ENCODE data around the gene THRB.

THRB gene

GRCh38 chr3:24487325-24488262 lies 7.1 kb downstream of the THRB start:
- DNase-seq (ENCODE audit: low read depth), result no peak

GRCh38 chr3:24485511-24485910 lies 9.1 kb downstream of the THRB start:
- DNase-seq (ENCODE audit: low read depth), result no peak

- DNase-seq (ENCODE audit: low read depth), result no peak
Observed at GRCh38 chr3:24483873-24484272, 10.8 kb downstream of the THRB start.

- no peak for DNase-seq (ENCODE audit: low read depth)
Observed at GRCh38 chr3:24482096-24482705, 12.4 kb downstream of the THRB start.

- DNase-seq (ENCODE audit: low read depth), result no peak
Observed at GRCh38 chr3:24481193-24481592, 13.5 kb downstream of the THRB start.

- no peak for DNase-seq (ENCODE audit: low read depth)
Observed at GRCh38 chr3:24480497-24480896, 14.2 kb downstream of the THRB start.

- DNase-seq (ENCODE audit: low read depth), result no peak
Observed at GRCh38 chr3:24479816-24480215, 14.8 kb downstream of the THRB start.

- DNase-seq (ENCODE audit: low read depth), result no peak
Observed at GRCh38 chr3:24476871-24477656, 17.6 kb downstream of the THRB start.

- no peak for DNase-seq (ENCODE audit: low read depth)
Observed at GRCh38 chr3:24475925-24476324, 18.7 kb downstream of the THRB start.

GRCh38 chr3:24474862-24475261 lies 19.8 kb downstream of the THRB start:
- DNase-seq (ENCODE audit: low read depth), result no peak

- DNase-seq (ENCODE audit: low read depth), result no peak
Observed at GRCh38 chr3:24472358-24472757, 22.3 kb downstream of the THRB start.

GRCh38 chr3:24471486-24471885 lies 23.2 kb downstream of the THRB start:
- DNase-seq (ENCODE audit: low read depth), result no peak

- DNase-seq (ENCODE audit: low read depth), result no peak
Observed at GRCh38 chr3:24470277-24470676, 24.4 kb downstream of the THRB start.

GRCh38 chr3:24464389-24464788 lies 30.3 kb downstream of the THRB start:
- DNase-seq (ENCODE audit: low read depth), result no peak

GRCh38 chr3:24462737-24463136 lies 31.9 kb downstream of the THRB start:
- DNase-seq (ENCODE audit: low read depth), result no peak

- no peak for DNase-seq (ENCODE audit: low read depth)
Observed at GRCh38 chr3:24460974-24461373, 33.7 kb downstream of the THRB start.

- DNase-seq (ENCODE audit: low read depth), result no peak
Observed at GRCh38 chr3:24457719-24458118, 36.9 kb downstream of the THRB start.

GRCh38 chr3:24454856-24455255 lies 39.8 kb downstream of the THRB start:
- no peak for DNase-seq (ENCODE audit: low read depth)

- no peak for DNase-seq (ENCODE audit: low read depth)
Observed at GRCh38 chr3:24454393-24454792, 40.3 kb downstream of the THRB start.

GRCh38 chr3:24451461-24452099 lies 43.1 kb downstream of the THRB start:
- DNase-seq (ENCODE audit: low read depth), result no peak

- no peak for DNase-seq (ENCODE audit: low read depth)
Observed at GRCh38 chr3:24450160-24450907, 44.3 kb downstream of the THRB start.

Data from activated T-cell treated with anti-CD3 and anti-CD28 coated beads for 48 hours (primary cell).